Stimulated activated memory B cell treated with anti-CD40 and anti-IgM and Interleukin-4, amounts not matched to agents 10 μg/mL and 1 μg/mL and 100 μg/mL, for 72 hours (primary cell): ENCODE results near the gene PPIP5K2.
"Not testable (repeated sequence)": the region's sequence is repeated elsewhere in the genome, so short reads cannot be mapped to it uniquely, and the experiment has no call there.

Experiments
- ATAC-seq: fragments of 150-1000 bp; cut with Tn5 transposase; 2 replicates; pipeline ENCODE4 v1.10.0; 2021
- H3K27ac Mint-ChIP-seq: one replicate; pipeline ENCODE4 v1.8.0; 2022; ENCODE audit warnings: mild to moderate bottlenecking, mixed read lengths
- H3K27me3 Mint-ChIP-seq: one replicate; pipeline ENCODE4 v1.8.0; 2022; ENCODE audit warnings: mixed read lengths
- H3K36me3 Mint-ChIP-seq: one replicate; pipeline ENCODE4 v1.8.0; 2022; ENCODE audit warnings: mixed read lengths
- H3K4me1 Mint-ChIP-seq: one replicate; pipeline ENCODE4 v1.8.0; 2022; ENCODE audit warnings: mixed read lengths
- H3K4me3 Mint-ChIP-seq: one replicate; pipeline ENCODE4 v1.8.0; 2022; ENCODE audit warnings: mild to moderate bottlenecking, moderate library complexity, mixed read lengths
- H3K9me3 Mint-ChIP-seq: one replicate; pipeline ENCODE4 v1.8.0; 2022; ENCODE audit warnings: mixed read lengths

The PPIP5K2 gene

GRCh38 chr5:103209065-103209464, 89.0 kb downstream of the PPIP5K2 start:
- Mint-ChIP-seq H3K36me3 (peaks cover 43% of the 10 kb centered on the region), H3K4me3 (no peak overlapping the region), H3K4me1 (peaks cover 36% of the 10 kb centered on the region), H3K27ac (no peak overlapping the region), H3K27me3 (no peaks in the 10 kb centered on the region), H3K9me3 (peaks cover 2% of the 10 kb centered on the region)
- no peak for ATAC-seq

GRCh38 chr5:103210952-103211351, 90.9 kb downstream of the PPIP5K2 start:
- ATAC-seq, result no peak
- H3K27me3 Mint-ChIP-seq, result no peaks in the 10 kb centered on the region
- peaks cover 25% of the 10 kb centered on the region for H3K36me3 Mint-ChIP-seq
- no peak overlapping the region for H3K27ac Mint-ChIP-seq
- H3K4me3 Mint-ChIP-seq, result no peak overlapping the region
- H3K4me1 Mint-ChIP-seq, result peaks cover 36% of the 10 kb centered on the region
- H3K9me3 Mint-ChIP-seq, result no peaks in the 10 kb centered on the region

GRCh38 chr5:103211576-103212561, 91.8 kb downstream of the PPIP5K2 start:
- H3K36me3 Mint-ChIP-seq, result peaks cover 17% of the 10 kb centered on the region
- no peaks in the 10 kb centered on the region for H3K27me3 Mint-ChIP-seq
- peaks cover 31% of the 10 kb centered on the region for H3K4me1 Mint-ChIP-seq
- H3K27ac Mint-ChIP-seq, result no peak overlapping the region
- ATAC-seq, result no peak
- H3K4me3 Mint-ChIP-seq, result no peak overlapping the region
- no peaks in the 10 kb centered on the region for H3K9me3 Mint-ChIP-seq

GRCh38 chr5:103216137-103216536, 96.0 kb downstream of the PPIP5K2 start:
- no peak for ATAC-seq
- Mint-ChIP-seq H3K4me3 (no peak overlapping the region), H3K27ac (no peak overlapping the region), H3K27me3 (no peaks in the 10 kb centered on the region), H3K9me3 (no peaks in the 10 kb centered on the region), H3K36me3 (peaks cover 6% of the 10 kb centered on the region), H3K4me1 (peaks cover 12% of the 10 kb centered on the region)

- no peak overlapping the region for H3K27ac Mint-ChIP-seq
- peaks cover 6% of the 10 kb centered on the region for H3K36me3 Mint-ChIP-seq
- no peaks in the 10 kb centered on the region for H3K9me3 Mint-ChIP-seq
- no peak overlapping the region for H3K4me3 Mint-ChIP-seq
- no peaks in the 10 kb centered on the region for H3K27me3 Mint-ChIP-seq
- ATAC-seq, result no peak
- H3K4me1 Mint-ChIP-seq, result peaks cover 7% of the 10 kb centered on the region
These were observed 96.6 kb downstream of the PPIP5K2 start for GRCh38 chr5:103216697-103217096.

GRCh38 chr5:103217101-103217500, 97.0 kb downstream of the PPIP5K2 start:
- H3K4me1 Mint-ChIP-seq, result peaks cover 3% of the 10 kb centered on the region
- H3K36me3 Mint-ChIP-seq, result peaks cover 3% of the 10 kb centered on the region
- no peak overlapping the region for H3K27ac Mint-ChIP-seq

GRCh38 chr5:103218164-103218563, 98.1 kb downstream of the PPIP5K2 start:
- Mint-ChIP-seq H3K27ac (no peak overlapping the region), H3K36me3 (no peaks in the 10 kb centered on the region), H3K4me3 (no peak overlapping the region), H3K4me1 (no peaks in the 10 kb centered on the region), H3K27me3 (no peaks in the 10 kb centered on the region), H3K9me3 (no peaks in the 10 kb centered on the region)
- no peak for ATAC-seq

More at GRCh38 chr5:103217101-103217500, 97.0 kb downstream of the PPIP5K2 start:
- no peak for ATAC-seq
- no peaks in the 10 kb centered on the region for H3K27me3 Mint-ChIP-seq
- no peak overlapping the region for H3K4me3 Mint-ChIP-seq
- no peaks in the 10 kb centered on the region for H3K9me3 Mint-ChIP-seq

GRCh38 chr5:103219074-103219473, 99.0 kb downstream of the PPIP5K2 start:
- not testable (repeated sequence) for H3K9me3 Mint-ChIP-seq, H3K36me3 Mint-ChIP-seq, H3K27me3 Mint-ChIP-seq, ATAC-seq, H3K4me1 Mint-ChIP-seq, H3K27ac Mint-ChIP-seq, H3K4me3 Mint-ChIP-seq

GRCh38 chr5:103223031-103223955, 103.2 kb downstream of the PPIP5K2 start:
- no peaks in the 10 kb centered on the region for H3K9me3 Mint-ChIP-seq
- H3K36me3 Mint-ChIP-seq, result no peaks in the 10 kb centered on the region
- ATAC-seq, result no peak

GRCh38 chr5:103224118-103224893, 104.2 kb downstream of the PPIP5K2 start:
- H3K27me3 Mint-ChIP-seq, result peaks cover 26% of the 10 kb centered on the region
- no peak overlapping the region for H3K27ac Mint-ChIP-seq
- ATAC-seq, result peak; percentile 81
- H3K36me3 Mint-ChIP-seq, result no peaks in the 10 kb centered on the region
- H3K4me1 Mint-ChIP-seq, result peaks cover 9% of the 10 kb centered on the region
- H3K4me3 Mint-ChIP-seq, result no peak overlapping the region
- no peaks in the 10 kb centered on the region for H3K9me3 Mint-ChIP-seq

More at GRCh38 chr5:103223031-103223955, 103.2 kb downstream of the PPIP5K2 start:
- peaks cover 3% of the 10 kb centered on the region for H3K4me1 Mint-ChIP-seq
- no peak overlapping the region for H3K4me3 Mint-ChIP-seq
- no peak overlapping the region for H3K27ac Mint-ChIP-seq
- peaks cover 26% of the 10 kb centered on the region for H3K27me3 Mint-ChIP-seq

GRCh38 chr5:103224894-103225246, 104.8 kb downstream of the PPIP5K2 start:
- H3K36me3 Mint-ChIP-seq, result no peaks in the 10 kb centered on the region
- H3K4me3 Mint-ChIP-seq, result no peak overlapping the region
- peaks cover 26% of the 10 kb centered on the region for H3K27me3 Mint-ChIP-seq
- no peaks in the 10 kb centered on the region for H3K9me3 Mint-ChIP-seq
- no peak for ATAC-seq
- H3K4me1 Mint-ChIP-seq, result peaks cover 9% of the 10 kb centered on the region
- no peak overlapping the region for H3K27ac Mint-ChIP-seq

GRCh38 chr5:103228061-103228460, 108.0 kb downstream of the PPIP5K2 start:
- Mint-ChIP-seq H3K4me1 (peaks cover 9% of the 10 kb centered on the region), H3K36me3 (no peaks in the 10 kb centered on the region), H3K27me3 (peaks cover 26% of the 10 kb centered on the region), H3K9me3 (no peaks in the 10 kb centered on the region), H3K4me3 (no peak overlapping the region), H3K27ac (no peak overlapping the region)
- no peak for ATAC-seq

GRCh38 chr5:103228588-103228987, 108.5 kb downstream of the PPIP5K2 start:
- H3K27ac Mint-ChIP-seq, result no peak overlapping the region
- H3K4me3 Mint-ChIP-seq, result no peak overlapping the region
- H3K27me3 Mint-ChIP-seq, result peaks cover 26% of the 10 kb centered on the region
- H3K9me3 Mint-ChIP-seq, result no peaks in the 10 kb centered on the region
- H3K36me3 Mint-ChIP-seq, result no peaks in the 10 kb centered on the region
- no peak for ATAC-seq
- H3K4me1 Mint-ChIP-seq, result peaks cover 9% of the 10 kb centered on the region

GRCh38 chr5:103232393-103232999, 112.4 kb downstream of the PPIP5K2 start:
- Mint-ChIP-seq H3K27ac (no peak overlapping the region), H3K4me3 (no peak overlapping the region), H3K9me3 (no peaks in the 10 kb centered on the region), H3K4me1 (peaks cover 9% of the 10 kb centered on the region), H3K27me3 (peaks cover 3% of the 10 kb centered on the region), H3K36me3 (no peaks in the 10 kb centered on the region)
- ATAC-seq, result no peak
